ENCODE measurements around the gene ST3GAL5.
"Not testable (repeated sequence)": the region's sequence is repeated elsewhere in the genome, so short reads cannot be mapped to it uniquely, and the experiment has no call there.

ST3GAL5 gene

GRCh38 chr2:85888020-85888683, 638 bp downstream of the ST3GAL5 start:
- no peak for TF ChIP-seq CTCF (conservative IDR thresholded peaks at IDR 0.05)
- peak overlapping the region; percentile 76 for H3K27ac ChIP-seq

- peak; percentile 37 for TF ChIP-seq CTCF (conservative IDR thresholded peaks at IDR 0.05)
- H3K27ac ChIP-seq = peak overlapping the region; percentile 76
Observed at GRCh38 chr2:85887566-85888019, 1.2 kb downstream of the ST3GAL5 start.

- no peak overlapping the region for H3K27ac ChIP-seq
- TF ChIP-seq CTCF (conservative IDR thresholded peaks at IDR 0.05) = no peak
Observed at GRCh38 chr2:85886590-85886989, 2.2 kb downstream of the ST3GAL5 start.

GRCh38 chr2:85886141-85886540, 2.6 kb downstream of the ST3GAL5 start:
- H3K27ac ChIP-seq = no peak overlapping the region
- TF ChIP-seq CTCF (conservative IDR thresholded peaks at IDR 0.05) = no peak

- H3K27ac ChIP-seq = not testable (repeated sequence)
Observed at GRCh38 chr2:85881781-85882180, 7.0 kb downstream of the ST3GAL5 start.

GRCh38 chr2:85880716-85881328, 8.0 kb downstream of the ST3GAL5 start:
- not testable (repeated sequence) for H3K27ac ChIP-seq

GRCh38 chr2:85878719-85879370, 9.9 kb downstream of the ST3GAL5 start:
- no peak for TF ChIP-seq CTCF (conservative IDR thresholded peaks at IDR 0.05)
- H3K27ac ChIP-seq = no peak overlapping the region

GRCh38 chr2:85875350-85876050, 13.3 kb downstream of the ST3GAL5 start:
- no peak overlapping the region for H3K27ac ChIP-seq
- TF ChIP-seq CTCF (conservative IDR thresholded peaks at IDR 0.05) = no peak

Data from VCaP (cell line).